CD4-positive, alpha-beta T cell treated with Interleukin-10 for 1 hour (primary cell): Measurements from ENCODE around the gene SP140L.
A peak's percentile ranks its signal among the peaks of the same experiment; 100 is the strongest.
"Not testable (repeated sequence)": the region's sequence is repeated elsewhere in the genome, so short reads cannot be mapped to it uniquely, and the experiment has no call there.

ENCODE experiments used
- DNase-seq: peaks from one replicate; pipeline ENCODE4 v3.0.0-alpha.2; 2020

Gene SP140L

DNA sequence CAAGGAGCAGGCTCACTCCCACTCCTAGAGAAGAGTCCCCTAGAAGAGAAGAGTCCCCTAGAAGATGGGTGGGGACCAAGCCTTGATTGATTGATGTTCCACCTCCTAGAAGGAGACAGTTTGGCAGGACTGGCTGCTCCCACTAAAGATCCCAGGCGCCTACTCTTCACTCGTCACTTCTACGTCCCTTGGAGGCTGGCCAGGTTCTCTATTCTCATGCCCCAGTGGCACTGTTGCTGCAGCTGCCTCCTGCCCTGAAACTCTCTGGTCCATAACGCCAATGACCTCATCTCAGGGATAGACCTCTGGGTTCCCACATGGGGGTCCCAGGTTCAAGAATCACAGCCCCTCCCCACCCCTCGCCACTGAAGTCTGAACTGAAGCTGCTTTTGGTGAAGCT is 2.5 kb upstream of the SP140L start:
- no peak for DNase-seq

DNA sequence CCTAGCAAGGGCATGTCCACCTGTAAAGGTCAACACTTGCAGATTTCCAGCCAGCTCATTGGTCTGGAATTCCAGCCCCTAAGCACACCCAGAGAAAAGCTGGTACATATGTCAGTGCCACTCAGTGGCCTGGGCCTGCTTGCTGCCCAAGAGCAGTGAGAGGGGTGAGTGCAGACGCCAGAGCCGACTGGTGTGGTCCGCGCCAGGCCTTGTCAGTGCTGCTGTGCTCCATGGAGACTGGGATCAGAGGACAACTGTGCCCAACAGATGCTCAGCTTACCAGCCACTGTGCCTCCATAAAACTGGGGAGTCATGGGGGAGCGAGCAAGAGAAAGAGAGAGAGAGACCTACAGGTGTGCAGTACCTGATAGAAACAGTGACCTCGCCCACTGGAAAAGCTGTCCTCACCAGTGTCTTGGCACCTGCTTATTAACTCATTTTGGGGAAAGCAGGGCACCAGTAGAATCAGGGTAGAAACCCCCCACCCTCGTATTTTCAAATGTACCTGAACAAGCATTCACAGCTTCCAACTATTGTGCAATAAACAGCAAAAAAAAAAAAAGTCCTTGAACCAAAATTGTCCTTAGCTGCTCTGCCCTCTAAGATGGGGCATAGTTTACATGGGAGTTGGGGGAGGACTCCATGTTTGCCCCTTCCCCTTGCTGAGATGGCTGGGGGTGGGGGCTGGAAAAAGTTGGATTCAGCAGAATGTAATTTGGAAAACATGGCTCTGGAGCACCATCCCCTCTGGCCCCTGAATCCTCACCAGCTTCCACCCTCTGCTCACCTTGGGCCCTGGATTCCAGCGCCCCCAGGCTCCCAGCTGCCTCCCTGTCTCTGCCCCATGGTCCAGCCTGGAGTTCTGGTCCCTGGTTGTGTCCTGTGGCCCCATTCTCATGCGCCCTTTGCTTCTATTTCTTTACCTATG is 1.4 kb upstream of the SP140L start:
- no peak for DNase-seq

- DNase-seq = peak; percentile 20
Measured at GRCh38 chr2:230327418-230328154, 593 bp downstream of the SP140L start.

DNA sequence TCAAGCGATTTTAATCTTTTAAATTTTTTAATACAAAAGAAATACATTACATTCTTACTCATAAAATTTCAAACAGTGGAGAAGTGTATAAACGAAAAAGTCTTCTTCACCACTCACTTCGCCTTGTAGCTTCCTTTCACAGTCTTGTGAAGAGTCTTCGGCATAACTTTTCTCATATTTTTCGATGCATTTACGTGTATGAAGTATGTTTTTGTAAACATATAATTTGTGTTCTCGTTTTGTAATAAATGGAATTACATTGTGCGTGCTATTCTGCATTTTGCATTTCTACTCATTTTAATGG is 1.1 kb downstream of the SP140L start:
- DNase-seq = no peak

GRCh38 chr2:230329946-230330605 is 3.1 kb downstream of the SP140L start:
- no peak for DNase-seq

DNA sequence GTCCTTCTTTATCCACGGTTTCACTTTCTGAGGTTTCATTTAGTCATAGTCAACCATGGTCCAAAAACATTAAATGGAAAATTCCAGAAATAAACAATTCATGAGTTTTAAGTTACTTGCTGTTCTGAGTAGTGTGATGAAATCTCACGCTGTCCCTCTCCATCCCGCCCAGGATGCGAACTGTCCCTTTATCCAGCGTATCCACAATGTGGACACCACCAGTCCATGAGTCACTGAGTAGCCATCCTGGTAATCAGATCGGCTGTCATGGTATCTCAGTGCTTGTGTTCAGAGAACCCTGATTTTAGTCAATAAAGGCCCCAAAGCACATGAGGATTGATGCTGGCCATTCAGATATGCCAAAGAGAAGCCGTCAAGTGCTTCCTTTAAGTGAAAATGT is 3.7 kb downstream of the SP140L start:
- no peak for DNase-seq

GRCh38 chr2:230335461-230335863 is 8.5 kb downstream of the SP140L start:
- no peak for DNase-seq

DNA sequence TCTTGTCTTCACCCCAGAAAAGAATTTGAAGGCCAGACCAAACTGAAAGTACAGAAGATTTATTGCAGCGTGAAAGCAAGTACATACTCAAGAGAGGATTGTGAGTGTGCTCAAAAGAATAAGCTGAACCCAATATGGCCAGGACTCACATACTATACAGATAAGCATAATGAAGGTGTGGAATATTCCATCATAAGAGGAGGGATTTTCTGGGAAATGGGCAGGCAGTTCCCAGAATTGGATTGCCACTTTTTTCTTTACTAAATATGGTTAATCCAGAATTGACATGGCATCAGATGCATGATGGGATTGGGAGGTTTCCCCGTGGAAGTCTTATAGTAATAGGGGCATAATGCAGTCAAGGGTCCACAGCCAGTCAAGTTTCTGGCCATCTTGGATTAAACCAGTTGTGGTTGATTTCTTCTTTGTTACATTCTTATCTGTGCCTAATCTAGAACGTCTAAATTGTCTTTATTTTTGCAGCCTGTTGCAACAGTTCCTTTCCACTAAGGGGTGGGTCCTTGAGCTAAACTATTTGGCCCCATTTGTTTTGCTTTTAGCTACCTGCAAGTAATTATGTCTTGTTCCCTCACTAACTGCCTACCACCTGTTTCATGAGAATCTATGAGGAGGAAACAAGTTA is 9.0 kb downstream of the SP140L start:
- DNase-seq = no peak

DNA sequence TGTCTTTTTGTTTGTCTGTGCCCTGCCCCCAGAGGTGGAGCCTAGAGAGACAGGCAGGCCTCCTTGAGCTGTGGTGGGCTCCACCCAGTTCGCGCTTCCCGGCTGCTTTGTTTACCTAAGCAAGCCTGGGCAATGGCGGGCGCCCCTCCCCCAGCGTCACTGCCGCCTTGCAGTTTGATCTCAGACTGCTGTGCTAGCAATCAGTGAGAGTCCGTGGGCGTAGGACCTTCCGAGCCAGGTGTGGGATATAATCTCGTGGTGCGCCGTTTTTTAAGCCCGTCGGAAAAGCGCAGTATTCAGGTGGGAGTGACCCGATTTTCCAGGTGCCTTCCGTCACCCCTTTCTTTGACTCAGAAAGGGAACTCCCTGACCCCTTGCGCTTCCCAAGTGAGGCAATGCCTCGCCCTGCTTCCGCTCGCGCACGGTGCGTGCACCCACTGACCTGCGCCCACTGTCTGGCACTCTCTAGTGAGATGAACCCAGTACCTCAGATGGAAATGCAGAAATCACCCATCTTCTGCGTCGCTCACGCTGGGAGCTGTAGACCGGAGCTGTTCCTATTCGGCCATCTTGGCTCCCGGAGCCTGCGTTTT is 15.0 kb downstream of the SP140L start:
- DNase-seq = not testable (repeated sequence)

- not testable (repeated sequence) for DNase-seq
Measured at GRCh38 chr2:230343041-230343624, 16.1 kb downstream of the SP140L start.

DNA sequence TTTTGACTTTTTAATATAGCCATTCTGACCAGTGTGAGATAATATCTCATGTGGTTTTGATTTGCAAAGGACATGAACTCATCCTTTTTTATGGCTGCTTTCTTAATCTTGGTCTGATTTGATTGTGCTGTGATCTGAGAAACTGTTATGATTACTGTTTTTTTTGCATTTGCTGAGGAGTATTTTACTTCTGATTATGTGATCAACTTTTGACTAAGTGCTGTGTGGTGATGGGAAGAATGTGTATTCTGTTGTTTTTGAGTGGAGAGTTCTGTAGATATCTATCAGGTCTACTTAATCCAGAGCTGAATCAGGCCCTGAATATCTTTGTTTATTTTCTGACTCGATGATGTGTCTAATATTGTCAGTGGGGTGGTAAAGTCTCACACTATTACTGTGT is 16.8 kb downstream of the SP140L start:
- no peak for DNase-seq

- no peak for DNase-seq
Measured at GRCh38 chr2:230346465-230346864, 19.5 kb downstream of the SP140L start.

DNA sequence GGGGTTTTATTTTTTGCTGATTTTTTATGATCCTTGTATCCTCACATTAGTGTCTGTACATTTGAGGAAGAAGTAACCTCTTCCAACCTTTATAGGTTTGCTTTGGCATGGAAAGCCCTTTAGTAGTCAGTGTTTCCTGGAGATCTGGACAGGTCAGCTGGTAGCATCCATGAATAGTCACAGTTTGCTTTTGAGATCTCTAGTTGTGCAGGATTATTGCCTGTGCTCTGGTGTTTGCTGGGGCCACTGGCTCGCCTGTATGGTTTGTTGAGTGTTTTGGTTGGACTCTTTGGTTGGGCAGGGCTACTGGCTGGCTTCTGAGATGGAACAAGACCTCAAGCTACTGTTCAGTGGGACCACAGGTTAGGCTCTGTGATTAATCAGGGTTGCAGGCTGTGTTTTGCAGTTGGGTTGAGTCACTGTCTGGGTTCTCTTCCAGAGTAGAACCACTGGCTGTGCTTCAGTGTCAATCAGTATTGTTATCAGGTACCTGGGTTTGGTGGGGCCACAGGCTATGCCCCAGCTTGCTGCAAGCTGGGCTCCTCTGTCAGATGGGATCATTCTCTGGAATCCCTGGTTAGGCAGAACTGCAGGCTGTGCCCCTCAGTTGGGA is 20.0 kb downstream of the SP140L start:
- DNase-seq = no peak

DNA sequence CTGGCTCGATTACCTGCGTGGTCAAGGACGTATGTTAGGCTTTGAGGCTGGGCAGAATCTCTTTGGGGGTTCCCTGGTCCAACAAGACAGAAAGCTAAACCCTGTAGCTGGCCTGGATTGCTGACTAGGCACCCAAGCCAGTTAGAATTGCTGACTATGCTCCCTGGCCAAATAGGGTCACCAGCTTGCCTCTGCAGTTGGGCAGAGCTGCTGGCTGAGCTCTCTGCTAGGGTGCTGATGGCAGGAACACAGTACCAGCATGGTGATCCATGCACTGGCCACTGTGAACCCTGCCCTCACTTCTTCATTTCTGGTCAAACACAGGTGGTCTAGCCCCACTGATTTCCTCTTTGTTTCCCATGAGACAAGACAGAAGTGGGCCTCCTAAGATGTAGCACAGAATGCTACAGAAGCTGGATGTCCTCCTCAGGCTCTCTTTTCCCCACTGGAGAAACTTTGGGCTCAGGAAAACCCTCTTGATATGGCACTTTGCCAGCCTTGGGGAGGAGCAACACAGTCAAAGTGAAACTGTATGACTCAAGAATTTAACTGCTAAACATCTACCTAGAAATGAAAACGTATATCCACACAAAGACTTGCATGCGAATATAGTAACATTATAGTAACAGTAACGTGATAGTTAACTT is 20.8 kb downstream of the SP140L start:
- peak; percentile 34 for DNase-seq

DNA sequence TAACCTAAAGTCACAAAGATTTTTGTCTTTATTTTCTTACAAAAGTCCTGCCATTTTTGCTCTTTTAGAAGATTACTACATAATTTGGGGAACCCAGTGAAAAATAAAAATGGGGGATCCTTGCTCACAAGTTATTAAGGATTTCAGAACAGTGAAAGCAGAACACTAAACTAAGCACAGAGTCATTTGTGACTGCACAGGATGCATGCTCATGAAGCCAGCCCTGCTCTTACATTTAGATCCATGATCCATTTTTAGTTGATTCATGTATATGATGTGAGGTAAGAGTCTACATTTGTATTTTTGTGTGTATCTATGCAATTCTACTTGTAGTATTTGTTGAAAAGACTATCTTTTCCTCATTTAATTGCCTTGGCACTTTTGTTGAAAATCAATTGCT is 21.8 kb downstream of the SP140L start:
- DNase-seq = no peak

DNA sequence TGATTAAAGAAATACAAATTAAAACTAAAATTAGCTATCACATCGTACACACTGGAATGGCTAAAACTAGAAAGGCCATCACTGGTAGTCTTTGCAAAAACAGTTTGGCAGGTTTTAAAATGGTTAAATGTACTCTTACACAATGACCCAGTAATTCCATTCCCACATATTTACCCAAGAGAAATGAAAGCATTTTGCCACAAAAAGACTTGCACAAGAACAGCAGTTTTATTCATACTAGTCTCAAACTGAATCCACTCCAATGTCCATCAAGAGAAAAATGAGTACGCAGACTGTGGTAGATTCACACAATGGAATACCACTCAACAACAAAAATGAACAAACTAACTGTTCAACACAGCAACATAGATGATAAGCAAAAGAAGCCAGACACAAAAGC is 29.1 kb downstream of the SP140L start:
- DNase-seq = no peak

DNA sequence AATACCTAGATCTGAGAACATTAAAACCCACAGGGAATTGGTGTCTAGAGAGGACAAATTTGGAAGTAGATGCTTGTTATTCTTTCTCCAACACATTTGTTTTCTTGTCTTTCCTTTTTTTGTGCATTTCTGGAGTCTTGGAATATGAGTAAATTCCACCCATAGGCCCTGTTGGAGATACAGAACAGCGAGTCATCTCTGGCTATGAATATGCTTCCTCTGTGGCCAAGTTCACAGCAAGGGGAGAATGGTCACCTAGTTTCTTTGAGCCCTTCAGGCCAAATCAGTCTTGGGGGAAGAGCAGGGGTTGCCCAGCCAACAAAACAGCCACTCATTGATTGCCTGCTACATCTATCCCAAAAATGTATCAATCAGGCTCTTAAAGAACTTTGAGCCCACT is 31.3 kb downstream of the SP140L start:
- DNase-seq = no peak

- no peak for DNase-seq
Measured at GRCh38 chr2:230360028-230360427, 33.0 kb downstream of the SP140L start.

DNA sequence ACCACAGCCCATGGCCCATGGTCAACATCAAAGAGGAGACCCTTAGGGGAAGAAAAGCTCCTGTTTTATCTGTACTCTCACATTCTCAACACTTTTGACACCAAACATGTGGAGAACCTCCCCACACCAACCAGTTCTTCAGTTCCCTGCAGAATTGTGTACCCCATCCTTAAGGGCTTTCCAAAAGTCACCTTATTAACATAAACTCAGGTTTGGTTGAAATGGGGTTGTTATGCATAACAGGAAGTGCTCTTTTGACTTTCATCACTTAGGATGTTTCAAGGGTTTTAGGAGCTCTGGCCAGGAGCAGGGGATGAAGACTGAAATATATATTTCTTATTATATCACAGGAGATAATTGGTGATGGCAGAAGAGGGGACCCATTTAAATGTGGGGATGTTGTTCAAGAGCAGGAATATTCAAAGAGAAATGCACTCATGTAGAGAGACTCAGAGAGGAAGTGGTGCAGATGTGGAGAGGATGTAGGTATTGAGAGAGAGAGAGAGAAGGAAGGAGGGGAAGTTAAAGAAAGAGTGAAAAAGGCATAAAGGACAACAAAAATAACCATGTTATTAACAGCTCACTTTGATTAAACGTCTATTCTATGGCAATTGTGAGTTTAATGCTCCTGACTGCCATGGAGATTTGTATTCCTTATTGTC is 35.2 kb downstream of the SP140L start:
- no peak for DNase-seq

DNA sequence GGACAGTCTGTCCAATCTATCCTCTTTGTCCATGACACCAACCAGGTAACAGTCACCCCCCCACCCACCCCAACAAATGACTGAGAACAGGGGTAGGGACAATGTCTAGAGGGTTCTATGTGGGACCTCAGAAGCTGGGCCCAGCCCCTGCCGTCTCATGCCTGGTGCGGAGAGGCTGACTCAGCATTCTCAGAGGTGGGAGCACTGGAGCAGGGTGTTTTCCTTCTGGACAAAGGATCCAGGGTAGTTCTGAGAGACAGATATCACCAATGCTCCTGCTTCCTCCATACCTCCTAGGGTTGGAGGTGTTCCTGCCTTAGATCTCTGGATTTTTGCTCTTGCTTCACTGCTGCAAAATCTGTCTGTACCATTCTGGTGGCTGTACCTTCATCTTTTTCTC is 55.1 kb downstream of the SP140L start:
- no peak for DNase-seq

DNA sequence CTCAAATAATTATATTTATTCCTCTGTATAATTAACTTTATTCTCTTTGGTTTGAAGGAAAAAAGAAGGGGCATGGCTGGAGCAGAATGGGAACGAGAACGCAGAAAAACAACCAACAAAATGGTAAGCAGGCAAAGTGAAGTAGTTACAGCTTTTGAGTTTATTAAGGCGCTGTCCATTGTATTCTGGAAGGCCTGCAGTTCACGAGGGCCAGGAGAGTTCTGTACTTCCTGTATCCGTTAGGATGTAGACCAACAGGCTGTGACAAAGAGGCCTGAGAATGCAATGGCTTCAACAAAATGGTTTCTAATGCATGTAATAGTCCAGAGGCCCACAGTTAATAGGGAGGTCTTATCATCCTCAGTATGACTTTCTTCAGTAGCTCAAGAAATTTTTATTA is 56.5 kb downstream of the SP140L start:
- no peak for DNase-seq
